Endodermal cell (in vitro differentiated cells): ENCODE data around the gene C10orf95. TPM values are rescaled to one million over a fixed set of nuclear protein-coding genes. Genes with fewer than 3 reads are reported as not detected.

Source experiments
- DNase-seq: peaks from one replicate; pipeline ENCODE4 v3.0.0-alpha.2; 2017
- H3K27ac ChIP-seq: 2 replicates; pipeline ENCODE4 v1.5.1; 2013; ENCODE audit warnings: mild to moderate bottlenecking, low read depth, low read length, moderate library complexity
- H3K27me3 ChIP-seq: 2 replicates; pipeline ENCODE4 v1.6.1; 2013; ENCODE audit warnings: mild to moderate bottlenecking, low read length, moderate library complexity; ENCODE audit not compliant: insufficient read depth, control insufficient read depth, poor library complexity, severe bottlenecking
- H3K36me3 ChIP-seq: 2 replicates; pipeline ENCODE4 v1.7.0; 2013; ENCODE audit warnings: mild to moderate bottlenecking, low read length, moderate library complexity; ENCODE audit not compliant: control insufficient read depth, insufficient read depth
- H3K4me1 ChIP-seq: one replicate; pipeline ENCODE4 v1.7.0; 2013; ENCODE audit warnings: low read length; ENCODE audit not compliant: control insufficient read depth, insufficient read depth
- H3K4me3 ChIP-seq: 2 replicates; pipeline ENCODE4 v1.5.1; 2013; ENCODE audit warnings: mild to moderate bottlenecking, low read length, moderate library complexity
- H3K9ac ChIP-seq: 2 replicates; pipeline ENCODE4 v1.6.1; 2013; ENCODE audit warnings: mild to moderate bottlenecking, low read length, moderate library complexity; ENCODE audit not compliant: poor library complexity, severe bottlenecking; ENCODE audit errors: extremely low read depth
- H3K9me3 ChIP-seq: 2 replicates; pipeline ENCODE4 v1.6.1; 2013; ENCODE audit warnings: mild to moderate bottlenecking, low read length, moderate library complexity; ENCODE audit not compliant: control insufficient read depth
- H3K27ac Mint-ChIP-seq: 2 replicates; pipeline ENCODE4 v1.8.0; 2020; ENCODE audit warnings: mixed read lengths
- H3K27me3 Mint-ChIP-seq: 2 replicates; pipeline ENCODE4 v1.8.0; 2021; ENCODE audit warnings: mild to moderate bottlenecking, mixed read lengths; ENCODE audit not compliant: insufficient read depth
- H3K36me3 Mint-ChIP-seq: 2 replicates; pipeline ENCODE4 v1.8.0; 2020; ENCODE audit warnings: low read depth, mixed read lengths
- H3K4me1 Mint-ChIP-seq: 2 replicates; pipeline ENCODE4 v1.8.0; 2020; ENCODE audit warnings: mixed read lengths
- H3K4me3 Mint-ChIP-seq: 2 replicates; pipeline ENCODE4 v1.8.0; 2020; ENCODE audit warnings: mild to moderate bottlenecking, moderate library complexity, mixed read lengths
- H3K9me3 Mint-ChIP-seq: 2 replicates; pipeline ENCODE4 v1.8.0; 2020; ENCODE audit warnings: mild to moderate bottlenecking, mixed read lengths
- WGBS, 2 experiments: methylation state at CpG; one replicate each; pipeline versions ENCODE4 v1.1.5 to v1.1.7; 2013; ENCODE audit warnings: missing lambda C conversion rate in 2 of 2, mixed read lengths in 1 of 2; ENCODE audit not compliant: insufficient coverage in 1 of 2, insufficient read length in 1 of 2; 5-methylcytosine and 5-hydroxymethylcytosine counted together
- total RNA-seq, 2 donors: library from RNA; stranded (reverse); fragmentation: NEBNext Ultra II Directional in 1 of 2; extraction: Animal tissue kit (Norgen Biotek cat#: 25700) in 1 of 2; gene quantifications; 2 replicates in 1 of 2; 3 replicates in 1 of 2; pipeline ENCODE4 v1.2.1, GENCODE V29; 2021
- TF ChIP-seq, protein P1 (sequence below): fragments of 200-600 bp; sonication (generic); conservative IDR thresholded peaks from 2 replicates; pipeline ENCODE4 v1.5.0; 2021; ENCODE audit warnings: antibody characterized with exemption, mild to moderate bottlenecking

C10orf95 gene
- total RNA-seq, 2 donors from 2014 or later, result 0.35 to 0.93 TPM

DNA sequence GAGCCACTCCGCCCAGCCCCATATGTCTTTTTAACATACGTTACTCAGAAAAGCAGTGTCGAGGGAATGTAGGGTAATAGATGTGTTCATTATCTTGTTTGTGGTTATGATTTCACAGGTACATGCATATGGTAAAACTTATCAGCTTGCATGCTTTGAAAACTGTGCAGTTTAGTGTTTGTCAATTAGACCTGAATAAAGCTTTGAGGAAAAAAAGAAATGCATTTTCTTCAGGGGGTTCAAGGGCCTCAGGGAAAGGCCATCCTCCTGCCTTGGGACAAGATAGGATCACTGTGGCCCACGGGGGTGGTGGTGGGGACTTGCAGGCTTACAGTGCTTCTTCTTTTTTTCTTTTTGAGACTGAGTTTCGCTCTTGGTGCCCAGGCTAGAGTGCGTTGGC, 16.0 kb upstream of the C10orf95 start:
- Mint-ChIP-seq H3K27ac (no peak overlapping the region), H3K4me1 (peaks cover 21% of the 10 kb centered on the region), H3K9me3 (no peaks in the 10 kb centered on the region), H3K27me3 (peaks cover 8% of the 10 kb centered on the region), H3K4me3 (no peak overlapping the region), H3K36me3 (peaks cover 2% of the 10 kb centered on the region)
- Histone ChIP-seq H3K9me3 (no peaks in the 10 kb centered on the region), H3K36me3 (no peaks in the 10 kb centered on the region), H3K9ac (no peak overlapping the region), H3K4me3 (no peak overlapping the region), H3K27me3 (peaks cover 6% of the 10 kb centered on the region), H3K27ac (no peak overlapping the region), H3K4me1 (no peaks in the 10 kb centered on the region)
- DNase-seq, result no peak
- 79 to 90% methylated on average over 4 to 6 of the region's 6 CpGs for WGBS, 2 experiments
- TF ChIP-seq, protein P1, sequence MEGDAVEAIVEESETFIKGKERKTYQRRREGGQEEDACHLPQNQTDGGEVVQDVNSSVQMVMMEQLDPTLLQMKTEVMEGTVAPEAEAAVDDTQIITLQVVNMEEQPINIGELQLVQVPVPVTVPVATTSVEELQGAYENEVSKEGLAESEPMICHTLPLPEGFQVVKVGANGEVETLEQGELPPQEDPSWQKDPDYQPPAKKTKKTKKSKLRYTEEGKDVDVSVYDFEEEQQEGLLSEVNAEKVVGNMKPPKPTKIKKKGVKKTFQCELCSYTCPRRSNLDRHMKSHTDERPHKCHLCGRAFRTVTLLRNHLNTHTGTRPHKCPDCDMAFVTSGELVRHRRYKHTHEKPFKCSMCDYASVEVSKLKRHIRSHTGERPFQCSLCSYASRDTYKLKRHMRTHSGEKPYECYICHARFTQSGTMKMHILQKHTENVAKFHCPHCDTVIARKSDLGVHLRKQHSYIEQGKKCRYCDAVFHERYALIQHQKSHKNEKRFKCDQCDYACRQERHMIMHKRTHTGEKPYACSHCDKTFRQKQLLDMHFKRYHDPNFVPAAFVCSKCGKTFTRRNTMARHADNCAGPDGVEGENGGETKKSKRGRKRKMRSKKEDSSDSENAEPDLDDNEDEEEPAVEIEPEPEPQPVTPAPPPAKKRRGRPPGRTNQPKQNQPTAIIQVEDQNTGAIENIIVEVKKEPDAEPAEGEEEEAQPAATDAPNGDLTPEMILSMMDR, result no peak

DNA sequence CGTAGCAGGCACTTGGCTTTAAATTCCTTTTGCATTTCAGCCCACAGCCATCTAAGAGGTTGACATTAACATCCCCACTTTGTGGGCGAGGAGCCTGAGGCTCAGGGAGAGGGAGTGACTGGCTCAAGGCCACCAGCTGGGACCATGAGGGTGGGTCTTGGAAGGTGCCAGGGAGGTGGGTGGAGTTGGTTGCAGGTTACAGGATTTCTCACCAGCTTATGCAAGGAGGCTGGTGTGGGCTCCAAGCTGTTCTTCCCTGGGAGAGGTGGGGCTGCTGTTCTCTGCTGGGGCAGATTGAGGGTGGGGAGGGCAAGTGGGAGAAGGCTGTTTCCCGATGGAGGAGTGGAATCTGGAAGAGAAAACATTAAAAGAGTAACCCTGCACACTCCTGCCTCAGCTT, 14.1 kb upstream of the C10orf95 start:
- Mint-ChIP-seq H3K4me1 (peaks cover 36% of the 10 kb centered on the region), H3K9me3 (no peaks in the 10 kb centered on the region), H3K4me3 (no peak overlapping the region), H3K27ac (no peak overlapping the region), H3K36me3 (peaks cover 2% of the 10 kb centered on the region), H3K27me3 (peaks cover 15% of the 10 kb centered on the region)
- WGBS, 2 experiments, result 69 to 90% methylated on average over 2 to 3 of the region's 3 CpGs
- Histone ChIP-seq H3K4me1 (no peaks in the 10 kb centered on the region), H3K9me3 (no peaks in the 10 kb centered on the region), H3K27me3 (peaks cover 11% of the 10 kb centered on the region), H3K27ac (no peak overlapping the region), H3K36me3 (no peaks in the 10 kb centered on the region), H3K9ac (no peak overlapping the region), H3K4me3 (no peak overlapping the region)
- DNase-seq, result peak; percentile 74
- TF ChIP-seq, protein P1, result no peak

DNA sequence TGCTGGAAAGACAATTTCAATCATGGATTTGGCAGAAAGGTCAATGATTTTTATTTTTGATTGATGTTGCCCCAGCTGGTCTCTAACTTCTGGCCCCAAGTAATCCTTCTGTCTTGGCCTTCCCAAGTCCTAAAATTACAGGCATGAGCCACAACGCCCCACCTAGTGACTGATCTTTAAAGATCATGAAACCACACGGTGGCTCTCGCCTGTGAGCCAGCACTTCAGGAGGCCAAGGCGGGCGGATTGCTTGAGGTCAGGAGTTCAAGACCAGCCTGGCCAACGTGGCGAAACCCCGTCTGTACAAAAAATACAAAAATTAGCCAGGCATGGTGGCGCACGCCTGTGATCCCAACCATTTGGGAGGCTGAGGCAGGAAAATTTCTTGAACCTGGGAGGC, 12.6 kb upstream of the C10orf95 start:
- DNase-seq, result no peak
- Histone ChIP-seq H3K9me3 (no peaks in the 10 kb centered on the region), H3K27me3 (peaks cover 24% of the 10 kb centered on the region), H3K4me1 (no peaks in the 10 kb centered on the region), H3K27ac (no peak overlapping the region), H3K4me3 (peak overlapping the region; percentile 41), H3K36me3 (no peaks in the 10 kb centered on the region), H3K9ac (no peak overlapping the region)
- H3K27me3 Mint-ChIP-seq, result peaks cover 26% of the 10 kb centered on the region
- H3K4me3 Mint-ChIP-seq, result no peak overlapping the region
- no peaks in the 10 kb centered on the region for H3K9me3 Mint-ChIP-seq
- no peaks in the 10 kb centered on the region for H3K36me3 Mint-ChIP-seq
- 85 to 87% methylated on average over 4 to 10 of the region's 10 CpGs for WGBS, 2 experiments
- peaks cover 36% of the 10 kb centered on the region for H3K4me1 Mint-ChIP-seq
- TF ChIP-seq, protein P1, result no peak
- no peak overlapping the region for H3K27ac Mint-ChIP-seq
